H1 (cell line): ENCODE results near the gene GFAP. TPM values are rescaled to one million over a fixed set of nuclear protein-coding genes. Genes with fewer than 3 reads are reported as not detected.
A peak's percentile ranks its signal among the peaks of the same experiment; 100 is the strongest.

ENCODE experiments used
- CTCF ChIA-PET: fragments of 300-600 bp; sonication (Branson Sonifier 250); formaldehyde crosslinking; loops from one replicate; lab custom pipeline; 2021; ENCODE audit not compliant: partially characterized antibody; lab: Charles Lee
- POLR2A ChIA-PET: fragments of 300-600 bp; sonication (Branson Sonifier 250); formaldehyde crosslinking; loops from one replicate; lab custom pipeline; 2021; ENCODE audit warnings: inconsistent platforms; ENCODE audit not compliant: partially characterized antibody; lab: Charles Lee
- DNase-seq, 2 experiments: peaks; one replicate each; pipeline versions ENCODE4 v3.0.0 to v3.0.0-alpha.2; 2010 to 2022; ENCODE audit warnings: low spot score in 2 of 2, low read depth in 1 of 2, mixed read lengths in 1 of 2
- FAIRE-seq: peaks from 2 replicates; lab custom pipeline; 2011; peaks lifted over from hg19 to GRCh38; lab: Jason Lieb, UNC
- H2AFZ ChIP-seq: 2 replicates; pipeline ENCODE4 v1.8.1; 2012; ENCODE audit warnings: low read length, inconsistent platforms
- H2AK5ac ChIP-seq: 2 replicates; pipeline ENCODE4 v1.6.1; 2013; ENCODE audit warnings: low read depth, low read length
- H2BK120ac ChIP-seq: replicated peaks from 2 replicates; pipeline ENCODE3; 2013; ENCODE audit warnings: low read depth, low read length, inconsistent platforms
- H2BK12ac ChIP-seq: 2 replicates; pipeline ENCODE4 v1.6.1; 2013; ENCODE audit warnings: low read depth, low read length
- H2BK15ac ChIP-seq: 2 replicates; pipeline ENCODE4 v1.6.1; 2013; ENCODE audit warnings: low read length
- H2BK20ac ChIP-seq: 2 replicates; pipeline ENCODE4 v1.6.1; 2013; ENCODE audit warnings: low read length
- H2BK5ac ChIP-seq: 2 replicates; pipeline ENCODE4 v1.6.1; 2013; ENCODE audit warnings: low read depth, low read length
- H3K14ac ChIP-seq: 2 replicates; pipeline ENCODE4 v1.6.1; 2013; ENCODE audit warnings: inconsistent platforms; ENCODE audit not compliant: insufficient read length
- H3K18ac ChIP-seq: 2 replicates; pipeline ENCODE4 v1.6.1; 2013; ENCODE audit warnings: low read length; ENCODE audit errors: extremely low read depth
- H3K23ac ChIP-seq: 2 replicates; pipeline ENCODE4 v1.6.1; 2013; ENCODE audit warnings: inconsistent platforms; ENCODE audit not compliant: insufficient read length
- H3K23me2 ChIP-seq: 2 replicates; pipeline ENCODE4 v1.6.1; 2013; ENCODE audit warnings: low read depth, low read length
- H3K27ac ChIP-seq: 2 replicates; pipeline ENCODE4 v1.6.1; 2011; ENCODE audit warnings: low read depth, low read length, inconsistent platforms
- H3K27me3 ChIP-seq, 4 experiments: replicated peaks in 1 of 4; 1 replicate in 1 of 4; 2 replicates in 3 of 4; pipeline versions ENCODE4 v1.6.1 to v1.8.1; 2011 to 2013; ENCODE audit warnings: low read length in 3 of 4, mild to moderate bottlenecking in 3 of 4, inconsistent platforms in 2 of 4, mixed read lengths in 2 of 4, moderate library complexity in 1 of 4; ENCODE audit not compliant: control insufficient read depth in 3 of 4, insufficient read depth in 3 of 4; ENCODE audit errors: extremely low read depth in 1 of 4
- H3K36me3 ChIP-seq, 4 experiments: 2 replicates each; pipeline versions ENCODE4 v1.6.1 to v1.8.1; 2011 to 2013; ENCODE audit warnings: mild to moderate bottlenecking in 4 of 4, low read length in 3 of 4, moderate library complexity in 2 of 4, control low read depth in 1 of 4, inconsistent platforms in 1 of 4; ENCODE audit not compliant: insufficient read depth in 4 of 4, control insufficient read depth in 2 of 4
- H3K4ac ChIP-seq: replicated peaks from 2 replicates; pipeline ENCODE3; 2013; ENCODE audit warnings: low read length, low read depth, mixed read lengths, inconsistent platforms; ENCODE audit not compliant: insufficient read length
- H3K4me1 ChIP-seq, 4 experiments: replicated peaks in 1 of 4; 1 replicate in 1 of 4; 2 replicates in 3 of 4; pipeline versions ENCODE4 v1.6.1 to v1.8.1; 2011 to 2013; ENCODE audit warnings: low read length in 3 of 4, inconsistent platforms in 2 of 4, mixed read lengths in 1 of 4; ENCODE audit not compliant: insufficient read depth in 4 of 4, control insufficient read depth in 3 of 4
- H3K4me2 ChIP-seq, 2 experiments: 2 replicates each; pipeline versions ENCODE4 v1.6.1 to v1.8.1; 2011 to 2013; ENCODE audit warnings: low read depth in 2 of 2, low read length in 2 of 2, control low read depth in 1 of 2, inconsistent platforms in 1 of 2, mild to moderate bottlenecking in 1 of 2; ENCODE audit not compliant: insufficient read depth in 1 of 2
- H3K4me3 ChIP-seq, 4 experiments: fragments of 200-600, 300-600 bp in 1 of 4; sonication (generic), shearing (Covaris generic), sonication (Bioruptor Twin) in 1 of 4; 2 replicates each; pipeline versions ENCODE4 v1.5.1 to v1.8.1; 2011 to 2016; ENCODE audit warnings: low read length in 4 of 4, low read depth in 3 of 4, control low read depth in 2 of 4, inconsistent platforms in 2 of 4, mild to moderate bottlenecking in 2 of 4, mixed read lengths in 1 of 4, moderate library complexity in 1 of 4; ENCODE audit not compliant: insufficient read depth in 2 of 4; ENCODE audit errors: extremely low read depth in 1 of 4
- H3K56ac ChIP-seq: replicated peaks from 2 replicates; pipeline ENCODE3; 2013; ENCODE audit warnings: low read depth, mild to moderate bottlenecking, mixed read lengths, low read length, inconsistent platforms; ENCODE audit not compliant: insufficient read length
- H3K79me1 ChIP-seq: 2 replicates; pipeline ENCODE4 v1.6.1; 2013; ENCODE audit warnings: low read depth, low read length, control low read depth
- H3K79me2 ChIP-seq, 2 experiments: 2 replicates each; pipeline versions ENCODE4 v1.6.1 to v1.8.1; 2012 to 2013; ENCODE audit warnings: low read length in 2 of 2, mild to moderate bottlenecking in 2 of 2, inconsistent platforms in 1 of 2; ENCODE audit not compliant: insufficient read depth in 2 of 2, control insufficient read depth in 1 of 2
- H3K9ac ChIP-seq, 4 experiments: replicated peaks in 1 of 4; 1 replicate in 1 of 4; 2 replicates in 3 of 4; pipeline versions ENCODE4 v1.6.1 to v1.8.1; 2011 to 2013; ENCODE audit warnings: low read depth in 3 of 4, low read length in 3 of 4, control low read depth in 2 of 4, mild to moderate bottlenecking in 2 of 4, moderate library complexity in 2 of 4, inconsistent platforms in 1 of 4; ENCODE audit errors: extremely low read depth in 1 of 4
- H3K9me3 ChIP-seq, 2 experiments: 2 replicates each; pipeline versions ENCODE4 v1.6.1 to v1.8.1; 2012 to 2013; ENCODE audit warnings: mild to moderate bottlenecking in 2 of 2, moderate library complexity in 2 of 2, control low read depth in 1 of 2, inconsistent platforms in 1 of 2, low read depth in 1 of 2, low read length in 1 of 2, mixed read lengths in 1 of 2; ENCODE audit not compliant: insufficient read depth in 2 of 2
- H4K20me1 ChIP-seq, 2 experiments: replicated peaks in 1 of 2; 2 replicates each; pipeline versions ENCODE3 to v1.8.1; 2011 to 2013; ENCODE audit warnings: inconsistent platforms in 2 of 2, low read length in 2 of 2, mild to moderate bottlenecking in 1 of 2; ENCODE audit not compliant: insufficient read depth in 2 of 2, control insufficient read depth in 1 of 2
- H4K5ac ChIP-seq: 2 replicates; pipeline ENCODE4 v1.6.1; 2013; ENCODE audit warnings: low read length, low read depth, mixed read lengths, inconsistent platforms; ENCODE audit not compliant: insufficient read length
- H4K8ac ChIP-seq: 2 replicates; pipeline ENCODE4 v1.8.0; 2013; ENCODE audit warnings: mild to moderate bottlenecking, moderate library complexity, low read length, inconsistent platforms; ENCODE audit not compliant: insufficient read depth; ENCODE audit errors: extremely low read depth
- H4K91ac ChIP-seq: replicated peaks from 2 replicates; pipeline ENCODE3; 2013; ENCODE audit warnings: low read length, mixed read lengths, inconsistent platforms; ENCODE audit not compliant: insufficient read length
- BACH1 ChIP-seq: IDR thresholded peaks from 2 replicates; pipeline ENCODE4 v1.6.1; 2012; ENCODE audit warnings: low read length, improper control_type of control experiment
- HDAC2 ChIP-seq, 2 experiments: fragments of 300-600 bp in 1 of 2; sonication (generic) in 1 of 2; IDR thresholded peaks; 2 replicates each; pipeline ENCODE4 v1.6.1; 2011 to 2012; ENCODE audit warnings: low read depth in 2 of 2, low read length in 2 of 2, mild to moderate bottlenecking in 2 of 2, moderate library complexity in 2 of 2, borderline replicate concordance in 1 of 2, inconsistent platforms in 1 of 2
- SAP30 ChIP-seq: fragments of 300-600 bp; sonication (generic); IDR thresholded peaks from 2 replicates; pipeline ENCODE4 v1.7.1; 2012; ENCODE audit warnings: low read length, moderate library complexity, mild to moderate bottlenecking, inconsistent platforms; ENCODE audit not compliant: insufficient read depth, insufficient replicate concordance
- SP4 ChIP-seq: IDR thresholded peaks from 2 replicates; pipeline ENCODE4 v1.6.1; 2012; ENCODE audit warnings: low read length, inconsistent platforms
- SRF ChIP-seq: IDR thresholded peaks from 2 replicates; pipeline ENCODE4 v1.6.1; 2011; ENCODE audit warnings: mild to moderate bottlenecking, low read depth, low read length, moderate library complexity
- TAF7 ChIP-seq: optimal IDR thresholded peaks from 2 replicates; pipeline ENCODE3; 2011; ENCODE audit warnings: low read depth, mild to moderate bottlenecking, inconsistent platforms, low read length, moderate library complexity, borderline replicate concordance
- TBP ChIP-seq: IDR thresholded peaks from 2 replicates; pipeline ENCODE4 v1.6.1; 2011; ENCODE audit warnings: low read depth, low read length, improper control_type of control experiment
- ZNF274 ChIP-seq: IDR thresholded peaks from 2 replicates; pipeline ENCODE4 v1.7.0; 2012; ENCODE audit warnings: low read length, borderline replicate concordance; ENCODE audit errors: extremely low read depth
- whole genome bisulfite sequencing, 2 experiments: shearing (Covaris generic) in 1 of 2; methylation state at CpG; one replicate each; pipeline versions ENCODE4 v1.1.6 to v1.1.7; 2013 to 2015; ENCODE audit warnings: low lambda C conversion rate in 2 of 2, mixed read lengths in 2 of 2, inconsistent platforms in 1 of 2, low coverage in 1 of 2, missing lambda C conversion rate in 1 of 2; ENCODE audit not compliant: insufficient replicate concordance in 2 of 2, insufficient coverage in 1 of 2, insufficient read length in 1 of 2; ENCODE audit errors: extremely low coverage in 1 of 2, missing lambda C conversion rate in 1 of 2; 5-methylcytosine and 5-hydroxymethylcytosine counted together
- polyA plus RNA-seq, 7 experiments: library from polyadenylated mRNA; depleted of rRNA in 3 of 7; stranded (reverse) in 5 of 7; unstranded in 2 of 7; fragments of >200 nt in 5 of 7; fragments of 200-250 nt in 2 of 7; gene quantifications; 1 replicate in 5 of 7; 2 replicates in 1 of 7; 4 replicates in 1 of 7; pipeline versions ENCODE4 v1.2.1 to v1.2.3, GENCODE V29; 2011 to 2013; ENCODE audit warnings: missing spikeins in 2 of 7, mixed read lengths in 2 of 7
- total RNA-seq: library from RNA; stranded (reverse); fragmentation: NEBNext Ultra II Directional; extraction: Animal tissue kit (Norgen Biotek cat#: 25700); gene quantifications from 2 replicates; pipeline ENCODE4 v1.2.1, GENCODE V29; 2021
- TF ChIP-seq, protein P1 (sequence below): IDR thresholded peaks from 2 replicates; pipeline ENCODE4 v1.6.1; 2011; ENCODE audit warnings: low read length, improper control_type of control experiment
- TF ChIP-seq, protein P2 (sequence below): IDR thresholded peaks from 2 replicates; pipeline ENCODE4 v1.6.1; 2012; ENCODE audit warnings: inconsistent platforms

The GFAP gene
- total and polyA plus RNA-seq, 2 of the 8 experiments (the other 6 are each of a cell fraction or from before 2014, with no cell fraction given): 1.3 to 1.5 TPM

DNA sequence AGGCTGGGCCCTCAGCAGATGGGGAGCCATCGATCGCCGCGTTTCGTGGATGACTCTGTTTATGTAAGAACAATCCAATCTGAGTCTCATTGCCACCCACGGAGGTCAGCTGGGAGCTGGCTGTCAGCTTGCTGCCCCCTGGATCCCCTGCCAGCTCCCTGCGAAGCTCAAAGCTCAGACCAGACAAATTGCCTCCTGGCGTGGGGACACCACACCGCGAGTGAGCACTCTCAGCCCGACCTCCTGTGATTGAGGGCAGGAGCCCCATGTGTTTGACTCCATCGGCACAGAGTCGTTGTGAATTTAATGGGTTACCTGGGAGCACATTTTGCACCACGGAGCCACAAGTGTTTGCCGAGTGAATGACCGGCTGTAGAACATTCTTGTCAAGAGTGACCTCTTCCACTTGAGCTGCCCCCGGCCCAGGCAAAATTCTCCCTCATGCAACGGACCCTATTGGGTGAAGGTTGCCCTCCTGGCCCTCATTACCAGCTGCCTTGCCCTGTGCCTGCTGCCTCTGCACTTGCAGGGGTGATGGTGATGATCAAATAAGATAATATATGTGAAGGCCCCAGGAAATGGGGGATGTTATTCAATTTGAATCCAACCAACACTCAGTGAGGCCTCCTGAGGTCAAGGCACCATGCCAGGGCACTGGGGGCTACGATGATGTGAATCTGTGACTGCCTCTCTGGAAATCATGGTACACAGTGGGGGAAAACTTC lies 7.6 kb upstream of the GFAP start:
- no peak overlapping the region for H4K5ac ChIP-seq
- H3K18ac ChIP-seq: no peak overlapping the region
- no peaks in the 10 kb centered on the region; the same call in 1 of the 2 replicates for H3K23me2 ChIP-seq
- peak overlapping the region; percentile 9; the same call in 1 of the 2 replicates for H2BK12ac ChIP-seq
- FAIRE-seq (no peak), DNase-seq (peak in 1 of 2 experiments; percentile 47)
- CTCF ChIA-PET: interaction anchor here (0.6 to 13.0 kb wide), 9 partner anchors 9 to 209 kb away, joined by 3 to 243 read pairs (median 22); partner anchors contain the start of gene C1QL1
- H3K56ac ChIP-seq: no peak overlapping the region
- POLR2A ChIA-PET: interaction anchor here (1.0 to 5.3 kb wide), 9 partner anchors 18 to 120 kb away, joined by 3 to 25 read pairs (median 4); partner anchors contain the start of genes EFTUD2 and KIF18B
- 87% methylated on average over 19 of the region's 19 CpGs; no CpG with 5 or more reads in 1 of the 2 experiments for WGBS, 2 experiments
- H4K20me1 ChIP-seq: no peaks in the 10 kb centered on the region
- no peak overlapping the region for H2BK5ac ChIP-seq
- no peaks in the 10 kb centered on the region for H3K79me2 ChIP-seq
- peaks cover 6 to 20% (median 14%) of the 10 kb centered on the region in 4 experiments; a peak in 7 of 8 replicates for H3K36me3 ChIP-seq
- H3K23ac ChIP-seq: no peak overlapping the region
- no peak overlapping the region for H2BK15ac ChIP-seq
- H3K27ac ChIP-seq: no peak overlapping the region
- H3K4me1 ChIP-seq: peaks cover 6 to 15% (median 9%) of the 10 kb centered on the region in 4 experiments
- H2AK5ac ChIP-seq: no peak overlapping the region
- no peak overlapping the region for H3K4me2 ChIP-seq
- H2BK120ac ChIP-seq: no peak overlapping the region
- no peak overlapping the region; the same call in 1 of the 2 replicates for H2BK20ac ChIP-seq
- H3K4me3 ChIP-seq: no peak overlapping the region
- no peak overlapping the region for H3K14ac ChIP-seq
- H4K8ac ChIP-seq: no peak overlapping the region; the same call in none of the 2 replicates
- no peaks in the 10 kb centered on the region for H3K9me3 ChIP-seq
- no peaks in the 10 kb centered on the region for H3K27me3 ChIP-seq
- H4K91ac ChIP-seq: no peak overlapping the region
- no peaks in the 10 kb centered on the region for H3K79me1 ChIP-seq
- no peak overlapping the region for H2AFZ ChIP-seq
- no peak overlapping the region for H3K4ac ChIP-seq
- H3K9ac ChIP-seq: no peak overlapping the region
- TF ChIP-seq ZNF274: no peak
- TF ChIP-seq, protein P1, sequence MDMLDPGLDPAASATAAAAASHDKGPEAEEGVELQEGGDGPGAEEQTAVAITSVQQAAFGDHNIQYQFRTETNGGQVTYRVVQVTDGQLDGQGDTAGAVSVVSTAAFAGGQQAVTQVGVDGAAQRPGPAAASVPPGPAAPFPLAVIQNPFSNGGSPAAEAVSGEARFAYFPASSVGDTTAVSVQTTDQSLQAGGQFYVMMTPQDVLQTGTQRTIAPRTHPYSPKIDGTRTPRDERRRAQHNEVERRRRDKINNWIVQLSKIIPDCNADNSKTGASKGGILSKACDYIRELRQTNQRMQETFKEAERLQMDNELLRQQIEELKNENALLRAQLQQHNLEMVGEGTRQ: no peak
- TF ChIP-seq BACH1: no peak
- TF ChIP-seq TAF7: no peak
- TF ChIP-seq, protein P2, sequence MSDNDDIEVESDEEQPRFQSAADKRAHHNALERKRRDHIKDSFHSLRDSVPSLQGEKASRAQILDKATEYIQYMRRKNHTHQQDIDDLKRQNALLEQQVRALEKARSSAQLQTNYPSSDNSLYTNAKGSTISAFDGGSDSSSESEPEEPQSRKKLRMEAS: no peak
- TF ChIP-seq SRF: no peak
- no peak for TF ChIP-seq HDAC2 (IDR thresholded peaks at IDR 0.05; ENCODE audit: borderline replicate concordance in 1 of 2, low read depth in 2 of 2, low read length in 2 of 2)
- TF ChIP-seq SAP30: no peak
- TF ChIP-seq SP4: no peak
- no peak for TF ChIP-seq TBP
